Thyroid gland (tissue), 4 donors: Measurements from ENCODE around the gene KLF14. TPM values are rescaled to one million over a fixed set of nuclear protein-coding genes. Genes with fewer than 3 reads are reported as not detected.

Source experiments
- DNase-seq, 2 donors: peaks; one replicate each; pipeline ENCODE4 v3.0.0-alpha.2; 2019
- H3K27ac ChIP-seq, 3 donors: fragments of 200-600 bp; sonication (generic); 1 replicate in 2 of 3; 2 replicates in 1 of 3; pipeline ENCODE4 v1.5.1; 2016 to 2019; ENCODE audit warnings: mild to moderate bottlenecking in 1 of 3, moderate library complexity in 1 of 3
- H3K27me3 ChIP-seq: fragments of 200-600 bp; sonication (generic); one replicate; pipeline ENCODE4 v1.5.1; 2019
- H3K36me3 ChIP-seq, 2 donors: fragments of 200-600 bp; sonication (generic); one replicate each; pipeline ENCODE4 v1.5.1; 2016 to 2019
- H3K4me1 ChIP-seq, 2 donors: fragments of 200-600 bp; sonication (generic); one replicate each; pipeline ENCODE4 v1.5.1; 2017 to 2019
- H3K4me3 ChIP-seq, 3 donors: fragments of 200-600 bp; sonication (generic); replicated peaks in 1 of 3; 1 replicate in 2 of 3; 2 replicates in 1 of 3; pipeline ENCODE4 v1.5.1; 2016; ENCODE audit warnings: mild to moderate bottlenecking in 1 of 3
- H3K9me3 ChIP-seq: fragments of 200-600 bp; sonication (generic); one replicate; pipeline ENCODE4 v1.5.1; 2017
- CTCF ChIP-seq, 6 experiments: fragments of 200-600 bp in 3 of 6; fragments of 450-650 bp in 3 of 6; sonication (generic) in 3 of 6; IDR thresholded peaks; one replicate each; pipeline ENCODE4 v1.5.1; 2016 to 2019; ENCODE audit warnings: antibody characterized with exemption in 6 of 6, mild to moderate bottlenecking in 2 of 6, inconsistent platforms in 1 of 6, moderate library complexity in 1 of 6
- POLR2A ChIP-seq, 2 donors: fragments of 450-650 bp; IDR thresholded peaks; one replicate each; pipeline ENCODE4 v1.6.1; 2017; ENCODE audit warnings: antibody characterized with exemption in 2 of 2, mild to moderate bottlenecking in 2 of 2, moderate library complexity in 1 of 2
- WGBS, 2 donors: methylation state at CpG; one replicate each; pipeline ENCODE4 v1.1.5; 2017; 5-methylcytosine and 5-hydroxymethylcytosine counted together
- intact Hi-C: fragments of 100-400 bp; cut with DNase I; formaldehyde crosslinking; loops from one replicate; pipeline ENCODE4 v1.15.1; 2023
- total RNA-seq, 4 donors: library from RNA; depleted of rRNA; stranded (reverse); fragments of >200 nt; gene quantifications; one replicate each; pipeline ENCODE4 v1.2.3, GENCODE V29; 2016

The KLF14 gene
- total RNA-seq, 4 donors from 2014 or later = not detected

- intact Hi-C loops = no loop called here
- no peak for DNase-seq
- TF ChIP-seq CTCF (IDR thresholded peaks at IDR 0.05) = no peak
- TF ChIP-seq POLR2A (IDR thresholded peaks at IDR 0.05) = no peak
- 34 to 40% methylated on average over 3 of the region's 3 CpGs for WGBS, 2 donors
- Histone ChIP-seq H3K9me3 (no peaks in the 10 kb centered on the region), H3K36me3 (no peaks in the 10 kb centered on the region), H3K4me1 (no peaks in the 10 kb centered on the region), H3K4me3 (no peak overlapping the region), H3K27ac (no peak overlapping the region), H3K27me3 (peaks cover 9% of the 10 kb centered on the region)
Measured at GRCh38 chr7:130741331-130741995, 7.5 kb upstream of the KLF14 start.

GRCh38 chr7:130740606-130741005 lies 6.6 kb upstream of the KLF14 start:
- 72 to 77% methylated on average over 4 of the region's 4 CpGs for WGBS, 2 donors
- TF ChIP-seq CTCF (IDR thresholded peaks at IDR 0.05) (no peak), POLR2A (IDR thresholded peaks at IDR 0.05) (no peak)
- intact Hi-C loops = no loop called here
- DNase-seq = no peak
- Histone ChIP-seq H3K4me3 (no peak overlapping the region), H3K4me1 (no peaks in the 10 kb centered on the region), H3K27ac (no peak overlapping the region), H3K36me3 (no peaks in the 10 kb centered on the region), H3K9me3 (no peaks in the 10 kb centered on the region), H3K27me3 (peaks cover 12% of the 10 kb centered on the region)

GRCh38 chr7:130736298-130736900 lies 2.4 kb upstream of the KLF14 start:
- Histone ChIP-seq H3K4me3 (no peak overlapping the region), H3K27me3 (peaks cover 19% of the 10 kb centered on the region), H3K36me3 (no peaks in the 10 kb centered on the region), H3K27ac (no peak overlapping the region), H3K9me3 (peaks cover 8% of the 10 kb centered on the region), H3K4me1 (peaks cover 3 to 7% of the 10 kb centered on the region in 2 donors)
- no peak for DNase-seq
- WGBS, 2 donors = 65 to 70% methylated on average over 5 of the region's 5 CpGs
- TF ChIP-seq POLR2A (IDR thresholded peaks at IDR 0.05) = no peak
- TF ChIP-seq CTCF (IDR thresholded peaks at IDR 0.05) = no peak
- intact Hi-C loops = no loop called here

GRCh38 chr7:130734815-130735716 lies 1.1 kb upstream of the KLF14 start:
- Histone ChIP-seq H3K4me1 (peaks cover 3 to 7% of the 10 kb centered on the region in 2 donors), H3K36me3 (no peaks in the 10 kb centered on the region), H3K27ac (no peak overlapping the region), H3K4me3 (no peak overlapping the region), H3K9me3 (peaks cover 8% of the 10 kb centered on the region), H3K27me3 (peaks cover 10% of the 10 kb centered on the region)
- intact Hi-C loops = no loop called here
- 23 to 25% methylated on average over 13 of the region's 13 CpGs for WGBS, 2 donors
- no peak for DNase-seq
- no peak for TF ChIP-seq POLR2A (IDR thresholded peaks at IDR 0.05)
- TF ChIP-seq CTCF (IDR thresholded peaks at IDR 0.05) = no peak
